Testis (tissue), 3 donors: Measurements from ENCODE around the gene HSF4. TPM values are rescaled to one million over a fixed set of nuclear protein-coding genes. Genes with fewer than 3 reads are reported as not detected.

Experiments used
- DNase-seq: peaks from one replicate; pipeline ENCODE4 v3.0.0-alpha.2; 2019
- H3K27ac ChIP-seq, 2 donors: fragments of 200-600 bp; sonication (generic); one replicate each; pipeline ENCODE4 v1.5.1; 2019
- H3K27me3 ChIP-seq: fragments of 200-600 bp; sonication (generic); one replicate; pipeline ENCODE4 v1.5.1; 2019
- H3K36me3 ChIP-seq: fragments of 200-600 bp; sonication (generic); one replicate; pipeline ENCODE4 v1.5.1; 2017; ENCODE audit warnings: low read depth; ENCODE audit errors: missing control alignments
- H3K4me1 ChIP-seq: fragments of 200-600 bp; sonication (generic); one replicate; pipeline ENCODE4 v1.5.1; 2019
- H3K4me3 ChIP-seq, 2 donors: fragments of 200-600 bp; sonication (generic); one replicate each; pipeline ENCODE4 v1.5.1; 2017 to 2019
- H3K9me3 ChIP-seq: fragments of 200-600 bp; sonication (generic); one replicate; pipeline ENCODE4 v1.5.1; 2017
- CTCF ChIP-seq, 3 experiments: fragments of 450-650 bp in 2 of 3; fragments of 200-600 bp in 1 of 3; sonication (generic) in 1 of 3; IDR thresholded peaks; one replicate each; pipeline ENCODE4 v1.5.1; 2016 to 2019; ENCODE audit warnings: antibody characterized with exemption in 3 of 3, mild to moderate bottlenecking in 2 of 3, moderate library complexity in 1 of 3
- POLR2A ChIP-seq: fragments of 450-650 bp; IDR thresholded peaks from one replicate; pipeline ENCODE4 v1.6.1; 2017; ENCODE audit warnings: antibody characterized with exemption, mild to moderate bottlenecking, moderate library complexity
- WGBS, 2 donors: methylation state at CpG; one replicate each; pipeline ENCODE4 v1.1.5; 2018; 5-methylcytosine and 5-hydroxymethylcytosine counted together
- intact Hi-C: fragments of 100-400 bp; cut with DNase I; formaldehyde crosslinking; loops from one replicate; pipeline ENCODE4 v1.15.1; 2023; ENCODE audit warnings: low total_unique reads
- polyA plus RNA-seq: library from polyadenylated mRNA; stranded (reverse); fragments of 350-450 nt; fragmentation: Illumina TruSeq; extraction: RNeasy Lipid Tissue Mini Kit (QIAGEN cat#74804); gene quantifications from one replicate; pipeline ENCODE4 v1.2.3, GENCODE V29; 2014; ENCODE audit warnings: low read depth, low replicate concordance; ENCODE audit not compliant: insufficient read depth
- total RNA-seq, 2 donors: library from RNA; depleted of rRNA; stranded (reverse); fragments of >200 nt; gene quantifications; one replicate each; pipeline ENCODE4 v1.2.3, GENCODE V29; 2016

The HSF4 gene
- total and polyA plus RNA-seq, 3 donors from 2014 or later, result 20.2 to 78.3 (median 63.4) TPM

DNA sequence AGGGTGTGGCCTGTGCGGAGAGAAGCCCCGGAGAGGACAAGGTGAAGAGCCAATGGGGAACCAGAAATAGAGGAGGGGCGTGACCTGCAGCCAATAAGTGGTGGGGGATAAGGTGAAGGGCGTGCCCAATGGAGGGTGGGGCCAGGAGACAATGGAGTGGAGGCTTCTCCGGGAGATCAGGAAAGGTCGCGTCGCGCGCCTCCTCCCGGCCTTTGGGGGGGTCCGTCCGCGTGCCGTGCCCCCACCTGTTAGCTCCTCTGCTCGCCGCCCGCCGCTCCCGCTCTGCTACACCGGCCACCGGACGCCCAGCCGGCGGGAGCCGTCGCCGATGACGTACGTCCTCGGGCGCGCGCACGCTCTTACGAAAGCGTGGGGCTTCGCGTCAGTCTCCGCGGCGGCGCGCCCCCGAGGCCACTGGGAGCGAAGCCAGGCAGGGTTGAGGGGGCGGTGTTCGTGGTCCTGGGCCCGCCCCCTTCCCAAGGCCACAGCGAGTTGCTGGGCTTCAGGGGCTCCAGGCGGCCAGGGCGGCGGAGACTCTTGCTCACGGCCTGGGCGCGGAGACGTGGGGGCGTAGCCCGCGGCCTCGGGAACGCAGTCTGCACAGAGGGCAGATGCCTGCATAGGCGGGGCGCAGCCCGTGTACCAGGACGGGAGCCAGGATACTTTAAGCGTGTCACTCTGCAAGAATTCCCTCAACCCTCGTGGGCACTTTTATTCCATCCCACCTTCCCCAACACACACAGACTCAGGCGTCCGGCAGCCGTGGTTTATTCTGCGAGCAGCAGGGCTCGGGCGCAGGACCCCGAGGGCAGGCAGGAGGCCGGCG is 19.3 kb downstream of the HSF4 start, which contains the start of gene MATCAP1:
Gene MATCAP1, minus strand, starts transcription at position 337 of the 826 bp plus-strand sequence. CDS start 3,353 bp downstream, outside the sequence.
- Histone ChIP-seq H3K4me1 (peaks cover 29% of the 10 kb centered on the region), H3K27me3 (no peaks in the 10 kb centered on the region), H3K4me3 (peak within 1 kb of the TSS; percentile 64 to 81), H3K36me3 (no peaks in the 10 kb centered on the region), H3K9me3 (no peaks in the 10 kb centered on the region), H3K27ac (peak within 1 kb of the TSS; percentile 98 to 99)
- TF ChIP-seq POLR2A, result no peak
- no peak for TF ChIP-seq CTCF (IDR thresholded peaks at IDR 0.05)
- 0% methylated on average over 4 to 58 of the region's 77 CpGs for WGBS, 2 donors
- intact Hi-C loops, result no loop called here
- peak; percentile 98 for DNase-seq

GRCh38 chr16:67184453-67184994 is 20.0 kb downstream of the HSF4 start:
- TF ChIP-seq POLR2A, result no peak
- TF ChIP-seq CTCF (IDR thresholded peaks at IDR 0.05), result no peak
- Histone ChIP-seq H3K4me3 (peak overlapping the region; percentile 64 to 81), H3K27me3 (no peaks in the 10 kb centered on the region), H3K4me1 (peaks cover 29% of the 10 kb centered on the region), H3K27ac (peak overlapping the region; percentile 98 to 99), H3K36me3 (no peaks in the 10 kb centered on the region), H3K9me3 (no peaks in the 10 kb centered on the region)
- no peak for DNase-seq
- WGBS, 2 donors, result 2 to 5% methylated on average over 40 to 57 of the region's 59 CpGs
- intact Hi-C loops, result no loop called here

DNA sequence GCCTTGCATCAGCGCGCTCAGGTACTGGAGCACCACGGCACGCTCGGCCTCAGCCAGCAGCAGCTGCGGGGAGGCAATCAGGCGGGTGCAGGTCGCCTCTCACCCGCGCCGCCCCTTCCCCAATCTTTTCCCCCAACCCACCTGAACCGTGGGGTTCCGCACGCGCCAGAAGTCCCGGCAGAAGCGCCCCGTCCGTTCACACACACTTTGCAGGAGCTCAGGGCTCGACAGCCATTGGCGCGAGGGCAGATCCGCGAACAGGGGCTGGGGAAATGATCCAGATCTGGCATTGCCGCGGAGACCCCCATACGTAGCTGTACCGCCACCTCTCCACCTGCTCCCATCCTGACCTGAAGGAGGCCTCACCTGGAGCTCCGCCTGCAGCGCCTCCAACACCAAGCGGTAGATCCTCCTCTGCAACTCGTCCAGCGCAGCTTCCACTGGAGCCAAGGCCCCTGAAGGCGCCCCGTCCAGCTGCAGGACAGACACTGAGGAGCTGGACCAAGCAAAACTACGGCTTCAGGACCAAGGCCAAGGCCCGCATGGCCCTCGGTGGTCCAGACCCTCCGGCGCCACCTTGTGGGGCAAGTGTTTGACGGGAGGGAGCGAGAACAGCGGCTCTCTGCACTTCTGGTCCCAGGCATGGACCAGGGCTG is 20.6 kb downstream of the HSF4 start:
- Histone ChIP-seq H3K4me1 (peaks cover 32% of the 10 kb centered on the region), H3K27ac (peak overlapping the region; percentile 98 to 99), H3K9me3 (no peaks in the 10 kb centered on the region), H3K27me3 (no peaks in the 10 kb centered on the region), H3K36me3 (no peaks in the 10 kb centered on the region), H3K4me3 (peak overlapping the region; percentile 64 to 81)
- 6 to 7% methylated on average over 18 to 41 of the region's 43 CpGs for WGBS, 2 donors
- DNase-seq, result peak; percentile 95
- intact Hi-C loops, result no loop called here
- TF ChIP-seq POLR2A (no peak), CTCF (IDR thresholded peaks at IDR 0.05) (peak; percentile 77 to 81 (median 80))

DNA sequence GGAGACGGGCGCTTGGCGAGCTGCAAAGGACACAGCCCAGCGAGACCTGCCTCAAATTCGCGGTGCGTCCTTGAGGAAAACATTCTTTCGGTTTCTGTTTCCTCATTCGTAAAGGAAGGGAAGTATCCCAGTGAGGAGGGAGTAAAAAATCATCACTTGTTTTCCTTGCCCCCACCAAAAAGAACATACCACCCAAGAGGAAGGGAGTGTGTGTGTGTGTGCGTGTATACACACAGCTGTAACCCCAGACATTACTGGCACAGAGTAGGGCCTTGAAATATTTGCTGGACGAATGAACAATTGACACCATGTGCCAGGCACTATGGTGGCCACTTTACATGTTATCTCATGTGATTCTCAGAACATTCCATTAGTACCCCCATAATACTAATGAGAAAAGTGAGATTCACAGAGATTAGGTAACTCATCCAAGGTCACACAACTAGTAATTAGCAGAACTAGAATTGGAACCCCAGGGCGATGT is 21.1 kb downstream of the HSF4 start:
- 4 to 6% methylated on average over 12 of the region's 12 CpGs for WGBS, 2 donors
- peak overlapping the region in 1 of 2 donors; percentile 81 for H3K4me3 ChIP-seq

More for the DNA sequence above, 21.1 kb downstream of the HSF4 start:
- peak overlapping the region; percentile 98 to 99 for H3K27ac ChIP-seq
- no peak for TF ChIP-seq POLR2A
- no peak for TF ChIP-seq CTCF (IDR thresholded peaks at IDR 0.05)
- no peaks in the 10 kb centered on the region for H3K9me3 ChIP-seq
- no peaks in the 10 kb centered on the region for H3K27me3 ChIP-seq
- H3K36me3 ChIP-seq, result no peaks in the 10 kb centered on the region
- H3K4me1 ChIP-seq, result peaks cover 34% of the 10 kb centered on the region
- intact Hi-C loops, result no loop called here
- no peak for DNase-seq
